Posterior cingulate gyrus (tissue), 11 donors: ENCODE data around the gene KCNT1.
"Not testable (repeated sequence)": the region's sequence is repeated elsewhere in the genome, so short reads cannot be mapped to it uniquely, and the experiment has no call there.

ENCODE experiments used
- DNase-seq, 10 donors: peaks; one replicate each; pipeline versions ENCODE4 v3.0.0 to v3.0.0-alpha.2; 2020 to 2021; ENCODE audit warnings: mixed read lengths in 3 of 10
- intact Hi-C: fragments of 100-400 bp; cut with DNase I; formaldehyde crosslinking; loops from one replicate; pipeline ENCODE4 v1.15.1; 2023

The KCNT1 gene

DNA sequence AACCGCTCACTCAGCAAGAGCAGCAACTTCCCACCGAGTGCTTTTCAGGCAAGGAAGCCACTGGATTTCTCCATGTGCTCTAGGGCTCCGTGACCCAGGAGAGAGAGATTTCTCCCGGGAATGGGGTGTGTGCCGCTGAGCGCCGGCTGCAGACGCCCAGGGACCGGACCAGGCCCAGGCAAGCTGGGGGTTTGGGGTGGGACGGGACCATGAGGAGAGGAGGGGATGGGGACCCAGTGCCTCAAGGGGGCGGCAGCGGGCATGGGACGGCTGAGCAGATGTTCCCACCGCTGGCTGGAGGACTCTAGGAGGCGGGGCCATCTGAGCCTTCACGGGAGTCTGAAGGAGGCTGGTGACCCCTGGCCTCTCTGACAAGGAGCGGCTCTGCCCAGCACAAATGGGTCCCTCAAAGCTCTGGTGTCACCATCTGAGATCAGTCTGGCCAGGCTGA, 30.4 kb upstream of the KCNT1 start:
- intact Hi-C loops, result no loop called here
- peak in 3 of 10 donors; percentile 24 to 59 (median 52) for DNase-seq

DNA sequence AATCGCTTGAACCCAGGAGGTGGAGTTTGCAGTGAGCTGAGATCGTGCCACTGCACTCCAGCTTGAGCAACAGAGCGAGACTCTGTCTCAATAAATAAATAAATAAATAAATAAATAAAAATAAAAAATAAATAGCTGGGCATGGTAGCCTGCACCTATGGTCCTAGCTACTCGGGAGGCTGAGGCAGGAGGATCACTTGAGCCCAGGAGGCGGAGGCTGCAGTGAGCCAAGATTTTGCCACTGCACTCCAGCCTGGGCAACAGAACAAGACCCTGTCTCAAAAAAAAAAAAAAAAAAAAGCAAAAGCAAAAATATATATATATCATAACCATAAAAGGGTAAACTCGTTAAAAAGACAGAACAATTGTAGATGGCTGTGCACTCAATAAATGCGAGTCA, 29.2 kb upstream of the KCNT1 start:
- DNase-seq, result peak in 3 of 10 donors; percentile 22 to 59 (median 58)
- intact Hi-C loops, result not testable (repeated sequence)

DNA sequence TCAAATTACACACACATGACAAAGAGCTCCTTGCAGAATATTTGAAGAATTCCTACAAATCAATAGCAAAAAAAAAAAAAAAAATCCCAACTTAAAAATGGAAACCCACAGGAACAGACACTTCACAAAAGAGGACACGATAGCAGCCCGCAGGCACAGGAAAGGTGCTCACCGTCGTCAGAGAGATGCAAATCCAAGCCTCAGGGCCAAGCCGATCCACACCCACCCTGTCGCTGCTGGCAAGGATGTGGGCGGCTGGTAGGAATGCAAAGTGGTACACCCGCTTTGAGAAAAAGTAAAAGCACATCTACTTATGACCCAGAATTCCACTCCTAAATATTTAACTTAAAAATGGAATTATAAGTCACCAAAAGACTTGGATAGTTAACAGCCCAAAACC, 28.0 kb upstream of the KCNT1 start:
- peak in 4 of 10 donors; percentile 29 to 82 (median 64) for DNase-seq

DNA sequence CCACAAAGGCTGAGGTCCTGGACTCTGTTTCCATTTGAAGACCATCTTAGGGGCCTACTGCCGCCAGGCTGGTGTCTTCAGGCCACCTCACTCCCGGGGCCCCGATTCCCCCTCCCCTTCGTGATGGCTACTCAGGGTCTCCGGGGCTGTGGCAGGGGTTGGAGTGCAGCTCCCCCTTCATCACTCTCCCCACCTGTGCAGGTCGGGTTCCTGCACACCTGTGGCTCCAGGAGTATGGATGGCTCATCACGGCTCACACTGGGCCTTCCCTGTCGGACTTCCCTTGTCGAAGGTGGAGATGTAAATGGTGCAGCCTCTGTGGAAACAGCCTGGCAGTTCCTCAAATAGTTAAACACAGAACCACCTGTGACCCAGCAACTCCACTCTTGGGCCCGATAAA, 27.0 kb upstream of the KCNT1 start:
- DNase-seq, result peak in 2 of 10 donors; percentile 8 to 39
- intact Hi-C loops, result no loop called here

More for the DNA sequence above, 28.0 kb upstream of the KCNT1 start:
- intact Hi-C loops, result no loop called here

DNA sequence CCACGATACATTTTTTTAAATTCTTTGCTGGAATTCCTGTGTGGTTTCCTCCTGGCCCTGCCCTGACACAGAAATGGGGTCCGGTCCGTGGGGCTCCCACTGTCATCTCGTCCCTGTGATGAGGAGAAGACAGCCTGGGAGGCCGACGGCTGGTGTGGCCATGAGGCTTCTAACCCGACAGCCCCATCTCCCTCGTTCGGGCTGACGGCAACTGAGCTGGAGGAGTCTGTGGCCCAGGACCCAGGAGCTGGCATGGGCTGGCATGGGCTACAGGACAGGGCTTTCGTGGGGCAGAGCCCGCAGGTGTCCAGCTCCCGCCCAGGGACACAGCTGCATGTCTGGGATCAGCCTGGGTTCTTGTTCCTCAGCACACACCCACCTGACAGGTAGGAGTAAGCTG, 25.1 kb upstream of the KCNT1 start:
- intact Hi-C loops, result no loop called here

DNA sequence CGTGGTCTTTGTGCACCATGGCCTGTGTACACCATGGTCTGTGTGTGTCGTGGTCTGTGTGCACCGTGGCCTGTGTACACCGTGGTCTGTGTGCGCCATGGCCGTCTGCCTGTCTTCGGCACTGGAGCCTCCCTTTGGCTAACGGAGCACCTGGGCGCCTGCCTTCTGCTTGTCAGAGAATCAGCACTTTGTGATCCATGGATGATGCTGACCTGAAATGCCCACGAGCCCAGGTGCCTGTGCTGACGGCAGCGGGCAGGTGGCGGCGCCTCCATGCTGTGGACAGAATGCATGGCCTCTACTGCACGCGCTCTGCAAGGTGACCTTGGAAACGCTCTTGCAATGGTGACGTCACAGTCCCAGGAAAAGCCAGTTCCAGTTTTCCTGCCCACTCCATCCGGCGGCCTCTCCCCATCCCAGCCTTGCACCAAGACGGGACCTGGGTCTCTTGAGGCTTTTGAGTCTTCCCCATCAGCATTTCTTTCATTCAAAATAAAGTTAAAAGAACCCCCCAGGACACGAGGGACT, 24.3 kb upstream of the KCNT1 start:
- DNase-seq, result no peak
- intact Hi-C loops, result no loop called here

More for the DNA sequence above, 25.1 kb upstream of the KCNT1 start:
- DNase-seq, result peak in 1 of 10 donors; percentile 80

DNA sequence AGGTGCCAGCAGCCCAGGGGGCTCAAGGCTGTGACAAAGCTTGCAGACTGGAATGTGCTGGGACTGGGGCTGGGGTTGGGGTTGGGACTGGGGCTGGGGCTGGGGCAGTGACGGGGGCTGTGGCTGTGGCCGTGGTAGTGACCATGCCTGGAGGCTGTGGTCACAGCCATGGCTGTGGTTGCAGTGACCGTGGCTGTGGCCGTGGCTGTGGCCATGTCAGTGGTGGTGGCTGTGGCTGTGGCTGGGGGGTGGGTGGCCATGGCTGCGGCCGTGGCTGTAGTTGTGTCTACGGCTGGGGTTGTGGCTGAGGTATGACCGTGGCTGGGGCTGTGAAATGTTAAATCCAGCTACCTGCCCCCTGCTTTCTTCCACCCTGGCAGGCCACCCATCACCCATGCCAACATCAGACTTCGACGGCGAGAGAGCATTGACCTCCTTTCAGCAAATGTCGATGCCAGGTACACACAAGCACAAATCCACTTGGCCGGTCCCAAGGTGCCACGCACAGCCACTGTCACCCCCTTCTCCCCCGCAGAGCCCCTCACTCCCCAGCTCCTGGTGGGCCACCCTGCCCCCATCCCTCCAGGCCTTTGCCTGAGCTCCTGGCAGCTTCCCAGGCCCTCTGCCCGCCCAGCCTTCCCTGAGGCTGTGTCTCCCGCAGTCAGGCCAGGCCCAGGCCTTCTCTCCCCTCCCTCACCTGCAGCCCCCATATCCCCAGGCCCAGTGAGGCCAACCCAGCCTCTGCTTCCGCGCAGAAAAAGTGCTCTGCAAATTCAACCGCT, 23.6 kb upstream of the KCNT1 start:
- intact Hi-C loops, result no loop called here
- no peak for DNase-seq

DNA sequence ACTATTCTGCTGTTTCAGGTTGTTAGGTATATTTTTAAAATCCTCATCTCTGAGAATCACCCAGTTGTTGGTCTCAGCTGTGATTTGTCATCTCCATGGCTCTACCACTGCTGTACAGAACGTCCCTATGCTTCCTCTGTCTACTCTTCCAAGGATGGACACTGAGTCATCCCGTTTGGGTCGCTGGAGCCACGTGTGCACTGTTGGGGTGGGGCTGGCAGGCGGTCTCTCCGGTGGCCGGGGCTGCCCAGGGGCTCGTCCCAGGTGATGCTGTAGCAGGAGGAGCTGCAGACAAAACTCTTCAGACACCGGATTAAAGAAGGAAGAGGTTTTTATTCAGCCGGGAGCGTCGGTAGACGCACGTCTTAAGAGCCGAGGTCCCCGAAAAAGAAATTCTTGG, 21.9 kb upstream of the KCNT1 start:
- DNase-seq, result no peak
- intact Hi-C loops, result no loop called here

DNA sequence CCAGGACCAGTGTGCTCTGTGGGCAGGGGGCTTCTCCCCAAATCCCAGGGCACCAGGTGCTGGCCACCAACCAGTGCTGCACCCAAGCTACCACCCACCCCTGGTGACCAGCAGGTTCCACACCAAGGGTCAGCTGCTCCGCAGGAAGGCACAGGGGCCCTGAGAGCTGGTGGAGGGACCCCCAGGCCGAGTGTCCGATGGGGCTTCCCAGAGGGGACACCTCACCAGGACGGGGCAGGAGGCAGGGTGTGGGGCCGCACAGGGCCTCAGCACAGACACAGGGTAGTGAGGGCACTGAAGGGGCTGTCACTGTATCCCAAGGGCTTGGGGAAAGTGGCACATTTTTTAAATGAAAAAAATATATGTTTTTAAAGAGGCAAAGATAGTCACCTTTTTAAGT, 20.8 kb upstream of the KCNT1 start:
- intact Hi-C loops, result no loop called here
- DNase-seq, result no peak

DNA sequence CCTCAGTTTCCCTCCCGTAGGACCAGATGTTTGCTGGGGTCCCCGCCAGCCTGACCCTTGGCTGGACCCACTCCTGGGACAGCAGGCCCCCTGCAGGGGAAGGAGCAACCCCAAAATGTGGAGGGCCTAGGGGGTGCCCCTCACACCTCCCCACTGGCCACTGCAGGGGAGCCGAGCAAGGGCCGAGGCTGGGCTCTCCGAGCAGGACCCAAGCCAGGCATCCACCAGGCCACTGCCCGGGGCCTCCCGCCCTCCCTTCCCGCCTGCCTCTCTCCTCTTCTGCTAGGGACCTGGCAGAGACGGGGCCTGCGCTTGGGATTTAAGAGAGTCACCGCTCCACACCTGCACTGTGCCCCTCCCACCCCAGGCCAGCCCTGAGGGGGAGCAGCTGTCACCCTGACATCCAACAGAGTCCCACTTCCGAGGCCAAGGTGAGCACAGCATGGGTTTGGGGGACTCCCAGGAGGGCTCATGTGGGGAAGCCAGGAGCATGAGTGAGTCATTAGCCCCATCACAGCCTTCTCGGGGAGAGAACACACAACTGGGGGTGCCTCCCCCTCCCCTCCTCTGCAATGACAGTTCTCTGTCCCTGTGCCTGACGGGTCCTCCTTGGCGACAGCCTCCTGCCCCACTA, 18.5 kb upstream of the KCNT1 start:
- no peak for DNase-seq
- intact Hi-C loops, result no loop called here

DNA sequence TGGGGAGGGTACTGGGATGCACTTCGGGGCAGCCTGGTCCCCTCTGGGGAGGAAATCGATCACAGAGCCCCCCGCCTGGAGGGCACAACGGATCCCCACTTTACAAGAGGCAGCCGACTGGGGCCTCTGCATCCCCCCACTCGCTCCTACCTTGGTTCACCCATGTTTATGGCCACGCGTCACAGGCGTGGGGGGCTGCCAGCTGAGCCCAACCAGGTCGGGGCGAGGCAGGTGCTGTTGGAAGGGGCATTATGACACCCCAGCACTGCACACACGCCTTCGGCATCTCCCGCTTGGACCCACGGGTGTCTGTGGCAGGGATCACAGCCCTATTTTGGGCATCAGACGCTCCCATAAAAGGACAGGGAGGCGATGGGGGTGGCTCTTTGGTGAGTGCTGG, 17.3 kb upstream of the KCNT1 start:
- DNase-seq, result no peak
- intact Hi-C loops, result no loop called here

DNA sequence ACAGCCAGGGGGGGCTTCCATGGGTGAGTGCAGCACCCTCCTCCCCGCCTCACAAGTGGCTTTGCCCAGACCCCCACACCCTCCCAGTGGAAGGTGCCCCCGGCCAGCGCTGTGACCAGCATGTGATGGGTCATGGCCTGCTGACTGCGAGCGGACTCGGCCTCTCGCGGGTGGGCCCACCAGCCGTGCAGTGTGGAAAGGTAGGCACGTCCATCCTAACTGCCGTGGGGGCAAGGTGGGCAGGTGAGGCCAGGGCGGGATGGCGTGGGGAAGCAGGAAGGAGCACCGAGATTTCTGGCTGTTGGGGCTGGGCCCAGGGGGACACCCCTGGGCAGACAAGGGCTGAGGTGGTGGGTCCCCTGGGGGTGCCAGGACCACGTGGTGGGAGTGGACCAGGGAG, 14.8 kb upstream of the KCNT1 start:
- DNase-seq, result no peak
- intact Hi-C loops, result no loop called here

DNA sequence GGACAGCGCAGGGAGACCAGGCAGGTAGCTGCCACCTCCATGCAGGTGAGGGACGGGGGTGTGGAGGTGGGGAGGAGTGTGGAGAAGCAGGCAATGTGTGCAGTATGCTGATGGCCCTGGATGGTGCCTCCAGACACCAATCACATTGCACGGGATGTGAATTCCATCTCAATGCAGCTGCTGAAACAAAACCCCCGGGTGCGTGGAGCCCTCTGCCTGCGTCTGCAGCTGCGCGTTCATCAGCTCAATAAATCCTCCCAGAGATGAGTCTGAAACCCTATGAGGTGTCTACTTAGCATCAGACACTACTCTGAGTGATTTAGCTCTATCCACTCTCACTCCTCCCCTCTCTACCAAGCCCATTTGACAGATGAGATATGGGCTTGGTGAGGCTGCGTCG, 13.0 kb upstream of the KCNT1 start:
- intact Hi-C loops, result no loop called here
- DNase-seq, result peak in 2 of 10 donors; percentile 37 to 48

DNA sequence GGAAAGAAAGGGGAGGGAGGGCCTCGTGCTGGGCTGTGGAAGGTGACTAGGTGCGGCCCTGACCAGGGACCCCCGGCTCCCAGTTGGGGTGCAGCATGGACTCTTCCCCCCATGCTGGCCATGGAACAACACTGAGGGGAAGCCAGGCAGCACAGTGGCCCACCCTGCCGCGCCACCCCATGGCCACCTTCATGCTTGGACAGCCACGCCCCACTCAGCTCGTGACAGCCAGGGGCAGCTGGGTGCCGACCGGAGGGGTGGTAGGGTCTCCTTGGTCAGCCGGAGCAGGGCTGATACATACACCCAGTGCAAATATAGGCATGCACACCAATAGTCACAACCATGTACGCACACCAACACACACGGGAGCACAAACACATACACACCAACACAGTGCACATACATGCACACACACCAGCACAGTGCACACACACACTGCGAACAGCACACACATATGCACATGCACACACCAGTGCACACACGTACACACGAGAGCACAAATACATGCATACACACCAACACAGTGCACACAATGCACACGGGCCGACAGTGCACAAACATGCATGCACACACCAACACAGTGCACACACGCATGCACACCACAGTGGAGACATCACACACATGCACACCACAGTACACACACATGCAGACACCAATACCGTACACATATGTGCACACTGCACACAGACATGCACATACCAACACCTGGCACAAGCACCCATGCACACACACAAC, 11.0 kb upstream of the KCNT1 start:
- DNase-seq, result no peak
- intact Hi-C loops, result no loop called here

DNA sequence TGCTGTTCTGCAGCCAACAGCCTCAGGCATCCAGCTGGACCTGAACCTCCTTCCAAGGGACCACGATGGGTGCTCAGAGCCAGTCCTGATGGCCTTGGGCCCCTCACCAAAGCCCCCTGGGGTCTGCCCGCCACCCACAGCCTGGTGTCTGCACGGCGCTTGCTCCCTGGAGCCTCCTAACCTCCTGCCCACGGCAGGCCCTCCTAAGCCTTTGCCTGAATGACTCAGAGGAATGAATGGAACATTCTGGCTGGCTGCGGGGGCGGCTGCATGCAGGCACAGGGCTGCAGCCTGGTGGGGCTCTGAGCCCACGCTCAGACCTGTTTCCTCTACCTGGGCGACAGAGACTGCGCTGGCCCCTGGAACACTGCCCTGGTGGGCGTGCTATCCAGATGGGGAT, 9.6 kb upstream of the KCNT1 start:
- intact Hi-C loops, result no loop called here
- DNase-seq, result peak in 9 of 10 donors; percentile 25 to 95 (median 72)

DNA sequence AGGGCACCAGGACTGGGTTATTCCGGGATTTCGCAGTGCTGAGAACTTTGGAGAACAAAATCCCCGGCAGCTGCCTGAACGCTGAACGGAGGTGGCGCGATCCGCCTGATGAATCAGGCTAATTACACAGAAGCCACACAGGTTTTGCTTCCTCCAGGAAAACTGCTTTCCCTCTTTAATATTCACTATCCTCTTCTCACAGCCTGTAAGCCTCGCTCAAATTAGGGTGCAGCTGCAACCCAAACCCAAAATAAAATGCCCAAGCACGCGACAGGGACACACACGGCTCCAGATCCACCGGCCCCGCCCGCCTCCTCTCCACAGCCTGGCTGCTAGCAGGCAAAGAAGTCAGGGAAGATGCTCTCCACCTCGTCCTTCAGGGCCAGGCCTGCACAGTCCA, 8.7 kb upstream of the KCNT1 start:
- DNase-seq, result peak in 8 of 10 donors; percentile 63 to 97 (median 78)
- intact Hi-C loops, result no loop called here

DNA sequence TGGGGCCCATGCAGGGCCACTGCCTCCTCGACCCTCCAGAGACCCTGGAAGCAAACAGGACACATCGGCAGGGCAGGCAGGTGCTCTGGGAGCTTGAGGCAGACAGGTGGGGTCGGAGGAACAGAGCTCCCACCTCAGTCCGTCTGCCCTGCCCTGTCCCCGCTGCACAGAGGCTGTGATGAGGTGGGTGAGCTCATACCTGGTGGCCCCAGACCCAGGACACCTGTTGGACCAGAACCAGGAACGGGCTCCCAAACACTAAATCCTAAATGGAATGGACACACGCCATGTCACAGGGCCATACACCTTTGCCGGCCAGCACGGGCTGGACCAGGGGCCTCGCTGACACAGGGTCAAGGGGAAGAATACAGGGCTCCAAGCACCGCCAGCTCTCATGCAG, 8.2 kb upstream of the KCNT1 start:
- DNase-seq, result no peak
- intact Hi-C loops, result no loop called here

DNA sequence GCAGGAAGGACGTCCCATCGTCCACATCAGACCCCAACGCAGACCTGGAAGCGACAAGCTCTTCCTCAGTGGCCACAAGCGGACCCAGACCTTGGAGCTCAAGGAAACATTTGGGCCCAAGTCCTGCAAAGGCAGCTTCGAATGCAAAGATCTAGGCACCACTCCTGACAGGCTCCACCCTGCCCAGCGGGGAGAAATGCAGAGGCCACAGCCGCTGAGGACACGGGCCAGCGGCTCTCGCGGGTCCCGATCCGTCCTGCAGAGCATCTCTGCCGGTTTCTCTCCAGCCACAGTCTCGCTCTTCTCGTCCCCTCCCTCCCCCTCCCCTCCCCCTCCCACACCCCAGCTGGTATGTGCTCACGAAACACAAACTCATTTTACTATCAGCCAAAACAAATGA, 7.6 kb upstream of the KCNT1 start:
- intact Hi-C loops, result no loop called here
- DNase-seq, result no peak

DNA sequence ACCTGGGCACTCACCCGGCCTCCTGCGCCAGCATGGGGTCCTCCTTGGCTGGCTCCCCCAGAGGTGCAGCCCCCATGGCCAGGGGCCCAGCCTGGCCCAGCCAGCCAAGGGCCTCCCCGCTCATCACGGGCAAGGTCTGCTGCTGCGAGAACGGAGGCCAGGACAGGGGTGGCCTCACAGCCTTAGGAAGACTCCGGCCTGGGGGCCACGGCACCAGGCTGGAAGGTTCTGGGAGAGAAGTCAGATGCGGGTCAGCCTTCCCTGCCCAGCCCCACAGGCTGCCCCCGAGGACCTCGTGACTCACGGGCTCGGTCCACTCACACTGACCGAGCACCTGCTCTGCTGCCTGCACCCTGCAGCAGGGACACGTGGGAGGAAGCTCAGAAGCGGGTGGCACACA, 6.9 kb upstream of the KCNT1 start:
- intact Hi-C loops, result no loop called here
- no peak for DNase-seq

DNA sequence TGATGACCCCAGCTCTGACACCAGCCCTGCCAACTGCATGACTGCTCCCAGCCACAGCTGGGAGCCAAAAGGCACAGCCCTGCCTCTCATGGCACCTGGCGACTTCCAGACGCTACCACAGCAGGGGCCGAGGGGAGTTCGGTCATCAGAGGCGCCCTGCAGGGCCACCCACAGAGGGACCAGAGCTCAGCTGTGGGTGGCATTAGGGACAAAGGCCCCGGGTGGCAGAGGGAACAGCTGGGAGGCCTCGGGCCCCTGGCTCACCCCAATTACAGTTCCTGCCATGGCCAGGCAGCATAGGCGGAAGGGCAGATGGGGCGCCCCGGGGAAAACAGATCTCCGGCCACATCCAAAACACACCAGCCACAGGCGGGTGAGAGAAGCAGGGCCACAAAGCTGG, 6.3 kb upstream of the KCNT1 start:
- DNase-seq, result no peak
- intact Hi-C loops, result no loop called here

DNA sequence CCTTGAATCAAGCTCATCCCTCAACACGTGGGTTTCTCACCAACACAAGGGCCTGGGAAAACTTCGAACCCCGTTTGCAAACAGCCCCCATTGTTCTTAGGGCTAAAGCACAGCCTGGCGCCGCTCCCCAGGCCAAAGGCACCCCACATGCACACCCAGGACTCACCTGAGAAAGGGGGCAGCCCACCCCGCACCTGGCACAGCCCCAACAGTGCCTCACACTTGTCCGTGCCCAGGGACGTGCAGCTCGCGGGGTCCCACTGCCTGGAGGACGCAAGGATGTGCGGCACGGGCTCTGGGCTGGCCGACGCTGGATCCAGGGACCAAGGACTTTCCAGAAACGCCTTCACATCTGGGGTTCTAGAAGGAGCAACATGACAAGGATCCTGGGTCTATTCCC, 5.5 kb upstream of the KCNT1 start:
- no peak for DNase-seq
- intact Hi-C loops, result no loop called here
